ENCODE results near the gene MSLN.

Gene MSLN

DNA sequence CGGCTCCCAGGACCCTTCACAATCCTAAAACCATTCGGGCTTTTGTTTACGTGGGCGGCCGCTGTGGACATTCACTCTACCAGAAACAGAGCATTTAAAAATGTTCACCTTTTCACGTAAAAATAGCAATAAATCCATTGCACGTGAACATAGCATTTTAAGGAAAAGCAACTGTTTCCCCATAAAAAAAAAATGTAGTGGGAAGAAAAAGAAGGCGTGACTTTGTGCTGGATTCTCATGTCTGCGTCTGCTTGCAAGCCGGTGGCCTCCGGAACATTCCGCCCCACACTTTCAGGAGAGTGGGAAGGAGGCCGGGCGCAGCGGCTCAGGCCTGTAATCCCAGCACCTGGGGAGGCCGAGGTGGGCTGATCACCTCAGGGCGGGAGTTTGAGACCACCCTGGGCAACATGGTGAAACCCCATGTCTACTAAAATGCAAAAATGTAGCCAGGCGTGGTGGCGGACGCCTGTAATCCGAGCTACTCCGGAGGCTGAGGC is 53.4 kb downstream of the MSLN start:
- no peak for DNase-seq

DNA sequence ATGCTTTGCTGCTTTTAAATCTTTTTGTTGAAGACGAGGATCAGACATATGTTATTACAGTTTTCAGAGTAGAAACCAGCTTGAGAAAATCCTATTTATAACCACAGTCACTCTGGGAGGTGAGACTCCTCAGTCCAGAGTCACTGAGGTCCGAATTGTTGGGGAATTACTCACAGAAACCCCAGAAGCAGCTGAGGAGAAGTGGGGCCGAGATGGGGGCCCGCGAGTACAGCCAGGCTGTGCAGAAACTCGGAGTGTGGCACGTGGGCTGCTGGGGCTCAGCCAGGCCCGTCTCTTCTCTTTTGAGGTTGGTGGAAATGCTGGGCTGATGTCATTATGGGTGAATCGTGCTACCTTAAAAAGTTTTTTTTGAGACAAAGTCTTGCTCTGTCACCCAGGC is 54.4 kb downstream of the MSLN start:
- no peak for DNase-seq

DNA sequence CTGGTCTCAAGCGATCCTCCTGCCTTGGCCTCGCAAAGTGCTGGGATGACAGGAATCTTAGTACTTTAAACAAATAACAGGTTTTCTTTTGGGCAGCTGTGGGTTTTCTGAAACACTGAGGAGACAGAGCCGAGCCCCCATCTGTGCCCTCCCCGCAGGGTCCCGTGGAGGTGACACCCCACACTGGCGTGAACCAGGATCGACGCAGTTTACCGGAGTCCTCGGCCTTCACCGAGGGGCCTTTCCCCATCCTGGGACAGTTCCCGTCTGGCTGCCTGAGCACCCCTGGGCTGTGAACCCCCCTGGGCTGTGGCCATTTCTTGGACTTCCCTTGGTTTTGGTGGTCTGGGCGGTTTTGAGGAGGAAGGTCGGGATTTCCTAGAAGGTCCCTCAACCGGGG is 55.3 kb downstream of the MSLN start:
- no peak for DNase-seq

DNA sequence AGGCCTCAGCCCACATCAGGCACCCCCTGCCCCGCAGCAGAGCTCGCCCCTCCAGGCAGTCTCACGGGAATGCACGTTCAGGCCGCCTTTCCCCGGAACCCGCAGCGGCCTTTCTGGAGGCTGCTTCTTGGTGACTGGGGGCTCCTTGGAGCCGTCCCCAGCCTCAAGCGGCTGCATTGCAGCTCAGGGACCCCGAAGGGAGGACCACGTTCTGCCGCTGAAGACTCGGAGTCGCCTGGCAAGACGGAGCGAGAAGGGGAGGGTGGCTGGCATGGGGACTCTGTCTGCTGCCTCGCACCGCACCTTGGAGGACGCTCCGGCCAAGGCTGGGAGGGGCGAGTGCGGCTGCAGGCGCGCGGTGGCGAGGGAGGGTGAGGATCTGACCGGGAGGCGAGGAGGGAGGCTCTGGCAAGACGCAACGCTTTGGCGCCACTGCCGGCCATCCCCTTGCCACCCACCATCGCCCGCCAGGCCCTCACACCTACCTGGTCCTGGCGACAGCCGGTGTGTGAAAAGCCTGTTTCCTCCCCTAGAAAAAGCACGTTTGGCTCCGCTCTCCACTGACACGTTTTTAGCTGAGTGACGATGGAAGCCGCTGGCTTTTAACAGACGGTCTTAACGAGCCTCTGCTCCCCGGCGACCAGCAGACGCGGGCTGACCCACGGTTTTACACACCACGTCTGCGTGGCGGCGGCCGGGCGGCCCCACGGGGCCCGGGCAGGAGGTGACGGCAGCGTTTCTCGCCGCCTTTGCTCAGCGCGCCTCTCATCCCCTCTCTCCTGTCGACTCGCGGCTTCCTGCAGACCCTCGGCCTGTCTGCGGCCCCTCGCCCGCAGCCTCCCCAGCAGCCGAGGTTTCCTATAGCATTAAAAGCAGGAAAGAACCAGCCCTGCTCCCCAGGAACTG is 56.7 kb downstream of the MSLN start:
- no peak for DNase-seq

DNA sequence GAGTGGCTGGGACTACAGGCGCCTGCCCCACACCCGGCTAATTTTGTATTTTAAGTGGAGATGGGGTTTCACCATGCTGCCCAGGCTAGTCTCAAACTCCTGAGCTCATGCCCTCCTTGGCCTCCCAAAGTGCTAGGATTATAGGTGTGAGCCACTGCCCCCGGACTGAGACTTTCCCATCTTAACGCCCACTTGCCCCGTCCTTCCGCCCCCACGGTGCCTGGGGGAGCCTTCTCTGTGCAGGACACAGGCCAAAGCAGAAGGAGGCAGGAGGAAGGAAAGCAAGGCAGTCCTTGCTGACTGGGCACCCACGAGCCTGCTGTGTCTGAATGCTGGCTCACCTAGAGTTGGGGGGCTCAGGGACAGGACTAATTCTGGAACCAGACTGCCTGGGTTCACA is 57.6 kb downstream of the MSLN start:
- no peak for DNase-seq
